Osteocyte (in vitro differentiated cells): Measurements from ENCODE around the gene TRIM9. TPM values are rescaled to one million over a fixed set of nuclear protein-coding genes. Genes with fewer than 3 reads are reported as not detected.

ENCODE experiments used
- DNase-seq: peaks from one replicate; pipeline ENCODE4 v3.0.0; 2021; ENCODE audit warnings: mixed read lengths; ENCODE audit not compliant: unreplicated experiment; ENCODE audit errors: extremely low spot score
- H3K27ac Mint-ChIP-seq: one replicate; pipeline ENCODE4 v1.8.0; 2021; ENCODE audit warnings: mild to moderate bottlenecking, mixed read lengths; ENCODE audit not compliant: unreplicated experiment
- H3K27me3 Mint-ChIP-seq: one replicate; pipeline ENCODE4 v1.8.0; 2021; ENCODE audit warnings: mixed read lengths; ENCODE audit not compliant: unreplicated experiment
- H3K36me3 Mint-ChIP-seq: one replicate; pipeline ENCODE4 v1.8.0; 2021; ENCODE audit warnings: mixed read lengths; ENCODE audit not compliant: unreplicated experiment
- H3K4me1 Mint-ChIP-seq: one replicate; pipeline ENCODE4 v1.8.0; 2021; ENCODE audit warnings: mixed read lengths; ENCODE audit not compliant: unreplicated experiment
- H3K4me3 Mint-ChIP-seq: one replicate; pipeline ENCODE4 v1.8.0; 2021; ENCODE audit warnings: mild to moderate bottlenecking, moderate library complexity, mixed read lengths; ENCODE audit not compliant: unreplicated experiment
- H3K9me3 Mint-ChIP-seq: one replicate; pipeline ENCODE4 v1.8.0; 2021; ENCODE audit warnings: mixed read lengths; ENCODE audit not compliant: unreplicated experiment
- CTCF ChIP-seq: fragments of 200-600 bp; sonication (generic); IDR thresholded peaks from 2 replicates; pipeline ENCODE4 v1.5.0; 2021; ENCODE audit warnings: antibody characterized with exemption, mild to moderate bottlenecking, moderate library complexity
- total RNA-seq: library from RNA; stranded (reverse); gene quantifications from 2 replicates; pipeline ENCODE4 v1.2.1, GENCODE V29; 2021

Gene TRIM9
- total RNA-seq, 1 donor from 2014 or later: 4.8 TPM

DNA sequence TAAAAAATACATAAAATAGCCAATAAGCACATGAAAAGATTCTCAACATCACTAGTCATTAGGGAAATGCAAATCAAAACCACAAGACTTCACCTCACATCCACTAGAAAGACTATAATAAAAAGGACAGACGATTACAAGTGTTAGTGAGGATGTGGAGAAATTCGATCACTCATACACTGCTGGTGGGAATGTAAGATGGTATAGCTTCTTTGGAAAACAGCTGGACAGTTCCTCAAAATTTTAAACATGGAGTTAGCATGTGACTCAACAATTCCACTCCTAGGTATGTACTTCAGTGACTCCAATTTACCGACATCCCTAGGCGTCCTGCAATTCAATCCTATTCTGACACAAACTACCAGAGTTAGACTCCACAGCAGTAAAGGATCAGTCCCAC is 13.7 kb downstream of the TRIM9 start:
- peaks cover 5% of the 10 kb centered on the region for H3K9me3 Mint-ChIP-seq
- DNase-seq: no peak

GRCh38 chr14:51080645-51081044 is 14.3 kb downstream of the TRIM9 start:
- no peaks in the 10 kb centered on the region for H3K4me1 Mint-ChIP-seq
- no peak for DNase-seq

More for the DNA sequence above, 13.7 kb downstream of the TRIM9 start:
- Mint-ChIP-seq H3K4me3 (no peak overlapping the region), H3K27ac (no peak overlapping the region), H3K4me1 (no peaks in the 10 kb centered on the region), H3K36me3 (no peaks in the 10 kb centered on the region), H3K27me3 (no peaks in the 10 kb centered on the region)
- no peak for TF ChIP-seq CTCF

GRCh38 chr14:51079489-51079888 is 15.4 kb downstream of the TRIM9 start:
- Mint-ChIP-seq H3K9me3 (peaks cover 5% of the 10 kb centered on the region), H3K27me3 (no peaks in the 10 kb centered on the region), H3K4me3 (no peak overlapping the region), H3K27ac (no peak overlapping the region), H3K36me3 (no peaks in the 10 kb centered on the region), H3K4me1 (no peaks in the 10 kb centered on the region)
- DNase-seq: no peak
- TF ChIP-seq CTCF: no peak

More at GRCh38 chr14:51080645-51081044, 14.3 kb downstream of the TRIM9 start:
- H3K9me3 Mint-ChIP-seq: peaks cover 5% of the 10 kb centered on the region
- H3K4me3 Mint-ChIP-seq: no peak overlapping the region
- H3K27ac Mint-ChIP-seq: no peak overlapping the region
- H3K27me3 Mint-ChIP-seq: no peaks in the 10 kb centered on the region
- no peaks in the 10 kb centered on the region for H3K36me3 Mint-ChIP-seq
- no peak for TF ChIP-seq CTCF

DNA sequence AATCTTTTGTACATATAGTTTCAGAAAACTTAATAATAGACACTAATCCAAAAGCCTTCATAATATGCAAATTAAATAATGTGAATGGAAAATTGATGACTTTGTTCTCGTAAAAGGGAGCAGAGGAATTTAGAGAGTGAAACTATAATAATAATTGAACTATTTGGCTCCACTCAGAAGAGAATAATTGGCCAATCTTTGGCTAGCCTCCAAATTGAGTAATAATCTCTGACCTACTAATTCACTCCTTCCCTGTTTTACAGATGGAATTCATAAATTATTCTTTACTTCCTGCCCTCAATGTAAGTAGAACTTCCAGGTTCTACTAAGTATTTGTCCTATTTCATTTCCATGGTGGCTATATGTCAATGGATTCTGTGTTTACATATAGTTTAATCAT is 15.8 kb downstream of the TRIM9 start:
- TF ChIP-seq CTCF: no peak
- no peak overlapping the region for H3K4me3 Mint-ChIP-seq
- peaks cover 5% of the 10 kb centered on the region for H3K9me3 Mint-ChIP-seq
- no peak overlapping the region for H3K27ac Mint-ChIP-seq
- H3K4me1 Mint-ChIP-seq: no peaks in the 10 kb centered on the region
- H3K36me3 Mint-ChIP-seq: no peaks in the 10 kb centered on the region
- no peak for DNase-seq
- no peaks in the 10 kb centered on the region for H3K27me3 Mint-ChIP-seq

GRCh38 chr14:51074701-51075385 is 20.1 kb downstream of the TRIM9 start:
- peaks cover 3% of the 10 kb centered on the region for H3K9me3 Mint-ChIP-seq
- no peak for DNase-seq
- H3K36me3 Mint-ChIP-seq: no peaks in the 10 kb centered on the region
- TF ChIP-seq CTCF: no peak
- H3K27me3 Mint-ChIP-seq: no peaks in the 10 kb centered on the region
- no peak overlapping the region for H3K27ac Mint-ChIP-seq
- no peak overlapping the region for H3K4me3 Mint-ChIP-seq
- H3K4me1 Mint-ChIP-seq: peaks cover 13% of the 10 kb centered on the region
